ENCODE data around the gene TNRC6C. TPM values are rescaled to one million over a fixed set of nuclear protein-coding genes. Genes with fewer than 3 reads are reported as not detected.

Gene TNRC6C
- total and polyA plus RNA-seq, 7 donors = 0.92 to 22.1 (median 6.3) TPM

GRCh38 chr17:78146881-78147280 lies 188.4 kb downstream of the TNRC6C start:
- no peak for TF ChIP-seq POLR2A (IDR thresholded peaks at IDR 0.05)
- TF ChIP-seq, protein P1, sequence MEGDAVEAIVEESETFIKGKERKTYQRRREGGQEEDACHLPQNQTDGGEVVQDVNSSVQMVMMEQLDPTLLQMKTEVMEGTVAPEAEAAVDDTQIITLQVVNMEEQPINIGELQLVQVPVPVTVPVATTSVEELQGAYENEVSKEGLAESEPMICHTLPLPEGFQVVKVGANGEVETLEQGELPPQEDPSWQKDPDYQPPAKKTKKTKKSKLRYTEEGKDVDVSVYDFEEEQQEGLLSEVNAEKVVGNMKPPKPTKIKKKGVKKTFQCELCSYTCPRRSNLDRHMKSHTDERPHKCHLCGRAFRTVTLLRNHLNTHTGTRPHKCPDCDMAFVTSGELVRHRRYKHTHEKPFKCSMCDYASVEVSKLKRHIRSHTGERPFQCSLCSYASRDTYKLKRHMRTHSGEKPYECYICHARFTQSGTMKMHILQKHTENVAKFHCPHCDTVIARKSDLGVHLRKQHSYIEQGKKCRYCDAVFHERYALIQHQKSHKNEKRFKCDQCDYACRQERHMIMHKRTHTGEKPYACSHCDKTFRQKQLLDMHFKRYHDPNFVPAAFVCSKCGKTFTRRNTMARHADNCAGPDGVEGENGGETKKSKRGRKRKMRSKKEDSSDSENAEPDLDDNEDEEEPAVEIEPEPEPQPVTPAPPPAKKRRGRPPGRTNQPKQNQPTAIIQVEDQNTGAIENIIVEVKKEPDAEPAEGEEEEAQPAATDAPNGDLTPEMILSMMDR (IDR thresholded peaks at IDR 0.05) = no peak
- TF ChIP-seq POLR2AphosphoS5 (IDR thresholded peaks at IDR 0.05) = no peak
- TF ChIP-seq EP300 (IDR thresholded peaks at IDR 0.05) = no peak
- peaks cover 0 to 25% (median 21%) of the 10 kb centered on the region in 4 donors for H3K4me1 ChIP-seq

DNA sequence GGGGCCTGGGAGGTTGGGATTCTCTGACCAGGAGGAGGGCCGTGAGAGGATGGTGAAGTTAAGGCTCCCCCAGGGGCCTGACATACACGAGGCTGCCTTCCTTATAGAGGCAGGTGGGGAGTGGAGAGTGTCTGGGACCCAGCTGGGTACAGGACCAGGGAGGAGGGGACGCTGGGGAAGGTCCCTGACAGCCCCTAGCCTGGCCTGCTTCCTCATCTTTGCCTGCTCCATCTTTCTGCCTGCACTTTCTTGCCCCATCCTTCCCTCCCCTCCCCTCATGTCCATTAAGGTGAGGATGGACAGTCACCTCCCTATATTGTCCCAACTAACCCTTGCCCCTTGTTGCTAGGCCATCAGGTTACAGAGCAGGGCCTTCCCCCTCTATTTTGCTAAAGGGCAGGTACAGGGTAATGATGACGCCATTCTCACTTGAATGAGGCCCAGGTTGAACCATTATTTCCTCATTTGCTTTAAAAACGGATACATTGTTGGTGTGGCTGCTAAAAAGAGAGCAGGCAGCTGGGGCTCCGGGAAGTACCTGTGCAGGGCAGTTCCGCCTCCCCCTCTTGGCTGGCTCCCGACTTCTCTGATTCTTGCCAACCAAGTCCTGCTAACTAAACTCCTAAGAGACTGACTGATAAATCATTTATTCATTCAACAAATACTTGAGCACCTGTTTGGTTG lies 189.0 kb downstream of the TNRC6C start:
- H3K4me3 ChIP-seq = no peak overlapping the region
- peaks cover 0 to 4% (median 0%) of the 10 kb centered on the region in 3 donors for H3K27me3 ChIP-seq
- intact Hi-C loops (cut with DNase I) = no loop called here
- 21 to 41% methylated on average over 8 of the region's 8 CpGs for WGBS, 2 donors
- no peak overlapping the region for H3K27ac ChIP-seq
- H3K36me3 ChIP-seq = no peaks in the 10 kb centered on the region
- DNase-seq = no peak
- H3K9me3 ChIP-seq = no peaks in the 10 kb centered on the region
- TF ChIP-seq POLR2A (IDR thresholded peaks at IDR 0.05) = no peak
- TF ChIP-seq POLR2AphosphoS5 (IDR thresholded peaks at IDR 0.05) = no peak
- TF ChIP-seq EP300 (IDR thresholded peaks at IDR 0.05) = no peak
- TF ChIP-seq, protein P1 (IDR thresholded peaks at IDR 0.05) = no peak
- peaks cover 0 to 25% (median 21%) of the 10 kb centered on the region in 4 donors for H3K4me1 ChIP-seq

More at GRCh38 chr17:78146881-78147280, 188.4 kb downstream of the TNRC6C start:
- Histone ChIP-seq H3K27ac (no peak overlapping the region), H3K36me3 (no peaks in the 10 kb centered on the region), H3K27me3 (peaks cover 0 to 9% (median 0%) of the 10 kb centered on the region in 3 donors), H3K4me3 (no peak overlapping the region), H3K9me3 (no peaks in the 10 kb centered on the region)
- 70 to 80% methylated on average over 6 of the region's 6 CpGs for WGBS, 2 donors
- intact Hi-C loops (cut with DNase I) = no loop called here
- DNase-seq = no peak

DNA sequence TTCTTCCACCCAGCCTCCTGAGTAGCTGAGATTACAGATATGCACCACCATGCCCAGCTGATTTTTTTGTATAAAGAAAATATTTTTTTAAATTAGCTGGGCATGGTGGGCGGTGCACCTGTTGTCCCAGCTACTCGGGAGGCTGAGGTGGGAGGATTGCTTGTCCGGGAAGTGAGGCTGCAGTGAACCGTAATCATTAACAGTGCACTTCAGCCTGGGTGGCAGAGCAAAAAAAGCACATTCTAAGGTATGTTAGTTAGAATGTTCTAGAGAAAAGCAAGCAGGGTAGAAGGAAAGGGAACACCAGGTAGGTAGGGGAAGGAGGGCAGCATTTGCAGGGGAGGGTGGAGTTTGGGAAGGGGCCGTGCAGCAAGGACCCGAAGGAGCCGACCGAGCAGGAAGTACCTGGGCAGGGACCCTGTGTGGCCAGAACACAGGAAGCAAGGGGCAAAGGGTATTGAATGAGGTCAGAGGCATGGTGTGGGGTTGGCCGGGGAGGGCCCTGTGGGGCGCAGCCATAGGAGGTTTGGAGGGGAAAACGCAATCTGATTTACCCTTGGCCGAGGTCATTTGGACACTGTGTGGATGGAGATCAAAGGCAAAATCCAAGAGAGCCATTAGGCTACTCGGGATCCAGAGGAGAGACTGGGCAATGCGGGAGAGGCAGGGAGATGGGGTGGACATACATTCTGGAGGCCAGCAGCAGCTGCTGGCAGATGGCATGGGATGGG lies 189.9 kb downstream of the TNRC6C start:
- intact Hi-C loops (cut with DNase I) = no loop called here
- WGBS, 2 donors = 31 to 59% methylated on average over 14 of the region's 14 CpGs
- H3K9me3 ChIP-seq = no peaks in the 10 kb centered on the region
- no peak for DNase-seq
- TF ChIP-seq POLR2AphosphoS5 (IDR thresholded peaks at IDR 0.05) (no peak), POLR2A (IDR thresholded peaks at IDR 0.05) (no peak)
- no peak overlapping the region for H3K4me3 ChIP-seq
- H3K36me3 ChIP-seq = no peaks in the 10 kb centered on the region
- H3K4me1 ChIP-seq = peaks cover 0 to 24% (median 20%) of the 10 kb centered on the region in 4 donors
- no peak overlapping the region for H3K27ac ChIP-seq
- H3K27me3 ChIP-seq = peaks cover 0 to 4% (median 0%) of the 10 kb centered on the region in 3 donors

- 18 to 64% methylated on average over 7 of the region's 7 CpGs for WGBS, 2 donors
- Histone ChIP-seq H3K4me3 (no peak overlapping the region), H3K9me3 (no peaks in the 10 kb centered on the region), H3K36me3 (no peaks in the 10 kb centered on the region), H3K27ac (no peak overlapping the region), H3K27me3 (no peaks in the 10 kb centered on the region), H3K4me1 (no peaks in the 10 kb centered on the region)
- no peak for DNase-seq
- intact Hi-C loops (cut with DNase I) = no loop called here
- no peak for TF ChIP-seq EP300 (IDR thresholded peaks at IDR 0.05)
- no peak for TF ChIP-seq POLR2A (IDR thresholded peaks at IDR 0.05)
- TF ChIP-seq, protein P1 (IDR thresholded peaks at IDR 0.05) = no peak
- no peak for TF ChIP-seq POLR2AphosphoS5 (IDR thresholded peaks at IDR 0.05)
Observed at GRCh38 chr17:78151514-78152008, 193.1 kb downstream of the TNRC6C start.

Data from sigmoid colon (tissue), 7 donors.